HEK293T (cell line): ENCODE data around the gene MRO.
"Not testable (repeated sequence)": the region's sequence is repeated elsewhere in the genome, so short reads cannot be mapped to it uniquely, and the experiment has no call there.

Source experiments
- CTCF ChIA-PET: fragments of 350-600 bp; formaldehyde crosslinking; extraction: SDS; loops from one replicate; lab custom pipeline; 2021; ENCODE audit warnings: antibody characterized with exemption, inconsistent platforms; lab: Yijun Ruan, JAX
- POLR2A ChIA-PET: fragments of 350-600 bp; formaldehyde crosslinking; extraction: SDS; loops from one replicate; lab custom pipeline; 2020; ENCODE audit warnings: antibody characterized with exemption, inconsistent platforms; lab: Yijun Ruan, JAX
- DNase-seq: peaks from one replicate; pipeline ENCODE4 v3.0.0; 2012; ENCODE audit warnings: mixed read lengths; ENCODE audit errors: extremely low spot score
- ARNT ChIP-seq: fragments of 450-650 bp; IDR thresholded peaks from 2 replicates; pipeline ENCODE4 v1.6.1; 2017; ENCODE audit warnings: mild to moderate bottlenecking
- BHLHE40 ChIP-seq: fragments of 450-650 bp; IDR thresholded peaks from 2 replicates; pipeline ENCODE4 v1.6.1; 2016; ENCODE audit warnings: mild to moderate bottlenecking, moderate library complexity, borderline replicate concordance
- CTBP1 ChIP-seq: fragments of 450-650 bp; IDR thresholded peaks from 2 replicates; pipeline ENCODE4 v1.6.1; 2016; ENCODE audit warnings: borderline replicate concordance
- ELF4 ChIP-seq: fragments of 450-650 bp; IDR thresholded peaks from 2 replicates; pipeline ENCODE4 v1.6.1; 2017; ENCODE audit warnings: antibody characterized with exemption
- FOXA1 ChIP-seq: fragments of 450-650 bp; IDR thresholded peaks from 2 replicates; pipeline ENCODE4 v1.6.1; 2016; ENCODE audit warnings: mild to moderate bottlenecking
- FOXK2 ChIP-seq: fragments of 450-650 bp; IDR thresholded peaks from 2 replicates; pipeline ENCODE4 v1.6.1; 2016; ENCODE audit warnings: mild to moderate bottlenecking
- FOXM1 ChIP-seq: fragments of 450-650 bp; IDR thresholded peaks from 2 replicates; pipeline ENCODE4 v1.6.1; 2017; ENCODE audit warnings: mild to moderate bottlenecking, borderline replicate concordance
- HDGF ChIP-seq: fragments of 450-650 bp; IDR thresholded peaks from 2 replicates; pipeline ENCODE4 v1.6.1; 2017; ENCODE audit warnings: antibody characterized with exemption, borderline replicate concordance
- L3MBTL2 ChIP-seq: fragments of 450-650 bp; conservative IDR thresholded peaks from 2 replicates; pipeline ENCODE4 v1.6.1; 2016; ENCODE audit warnings: mild to moderate bottlenecking
- LEF1 ChIP-seq: fragments of 450-650 bp; IDR thresholded peaks from 2 replicates; pipeline ENCODE4 v1.6.1; 2017; ENCODE audit warnings: mild to moderate bottlenecking, borderline replicate concordance
- NFRKB ChIP-seq: fragments of 450-650 bp; IDR thresholded peaks from 2 replicates; pipeline ENCODE4 v1.6.1; 2016; ENCODE audit warnings: mild to moderate bottlenecking, moderate library complexity
- SP1 ChIP-seq: fragments of 450-650 bp; IDR thresholded peaks from 2 replicates; pipeline ENCODE4 v1.6.1; 2017
- SUZ12 ChIP-seq: fragments of 450-650 bp; IDR thresholded peaks from 2 replicates; pipeline ENCODE4 v1.6.1; 2016; ENCODE audit warnings: mild to moderate bottlenecking
- TARDBP ChIP-seq: fragments of 450-650 bp; IDR thresholded peaks from 2 replicates; pipeline ENCODE4 v1.6.1; 2016
- ZNF384 ChIP-seq: fragments of 450-650 bp; IDR thresholded peaks from 2 replicates; pipeline ENCODE4 v1.6.1; 2016
- TF ChIP-seq, protein P1 (sequence below): fragments of 450-650 bp; IDR thresholded peaks from 2 replicates; pipeline ENCODE4 v1.6.1; 2016

The MRO gene

DNA sequence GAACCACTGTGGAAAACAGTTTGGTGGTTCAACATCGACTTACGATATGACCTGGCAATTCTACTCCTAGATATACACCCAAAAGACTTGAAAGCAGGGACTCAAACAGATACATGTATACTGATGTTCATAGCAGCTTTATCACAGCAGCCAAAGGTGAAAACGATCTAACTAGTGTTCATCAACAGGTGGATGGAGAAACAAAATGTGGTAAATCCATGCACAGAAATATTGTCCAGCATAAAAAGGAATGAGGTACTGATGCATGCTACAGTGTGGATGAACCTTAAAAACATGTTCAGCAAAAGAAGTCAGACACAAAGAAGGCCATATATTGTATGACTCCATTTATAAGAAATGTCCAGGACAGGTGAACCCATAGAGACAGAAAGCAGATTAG, 36.3 kb downstream of the MRO start:
- CTCF ChIA-PET = no interaction called here
- POLR2A ChIA-PET = no interaction called here
- DNase-seq = no peak
- no peak for TF ChIP-seq ARNT
- TF ChIP-seq BHLHE40 = no peak
- TF ChIP-seq FOXK2 = no peak
- TF ChIP-seq HDGF = no peak
- TF ChIP-seq FOXM1 = no peak
- no peak for TF ChIP-seq L3MBTL2
- TF ChIP-seq ZNF384 = no peak
- TF ChIP-seq LEF1 = no peak
- TF ChIP-seq TARDBP = no peak
- TF ChIP-seq SUZ12 = no peak
- no peak for TF ChIP-seq ELF4

DNA sequence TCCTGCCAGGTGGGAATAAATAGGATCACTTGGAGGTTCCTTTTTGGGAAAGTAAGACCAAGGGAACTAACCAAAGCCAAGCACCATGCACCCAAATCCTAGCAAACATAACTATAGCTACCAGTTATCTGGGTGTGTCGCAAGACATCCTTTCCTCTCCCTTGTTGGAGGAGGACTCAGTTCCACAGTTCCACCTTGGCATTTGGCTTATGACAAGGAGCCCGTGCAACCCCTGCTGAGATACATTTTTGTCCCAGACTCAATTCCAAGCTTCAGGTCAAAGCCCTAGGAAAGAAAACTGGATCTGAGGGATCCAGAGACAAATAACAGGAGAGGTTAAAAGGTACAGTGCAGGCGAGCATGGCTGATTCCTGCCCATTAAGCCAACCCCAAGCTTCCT, 40.8 kb downstream of the MRO start:
- CTCF ChIA-PET, DNase-seq, POLR2A ChIA-PET: not testable (repeated sequence)

DNA sequence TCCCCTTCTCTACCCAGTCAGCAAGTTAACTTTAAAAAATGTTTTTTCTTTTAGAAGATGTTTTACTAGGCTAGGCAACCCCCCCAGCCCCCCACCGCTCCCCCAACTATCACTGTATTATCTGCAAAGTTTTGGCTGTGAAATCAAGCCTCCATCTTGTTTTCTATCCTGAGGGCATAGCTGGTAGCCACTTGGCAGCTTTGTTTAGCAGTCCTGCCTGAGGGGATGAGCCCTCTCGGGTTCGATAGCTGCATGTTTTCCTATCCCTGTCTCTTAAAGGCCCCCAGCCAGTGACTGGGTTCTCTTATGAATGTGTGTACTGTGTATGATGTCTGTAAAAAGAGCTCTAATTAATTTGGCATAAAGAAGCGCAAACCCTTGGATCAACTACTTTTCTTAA, 43.4 kb downstream of the MRO start:
- ChIA-PET CTCF (interaction anchor here (0.5 to 0.9 kb wide), 3 partner anchors 11 to 303 kb away, joined by 3 to 8 read pairs (median 3); no protein-coding TSS in a partner anchor), POLR2A (no interaction called here)
- DNase-seq = no peak
- TF ChIP-seq HDGF = no peak

DNA sequence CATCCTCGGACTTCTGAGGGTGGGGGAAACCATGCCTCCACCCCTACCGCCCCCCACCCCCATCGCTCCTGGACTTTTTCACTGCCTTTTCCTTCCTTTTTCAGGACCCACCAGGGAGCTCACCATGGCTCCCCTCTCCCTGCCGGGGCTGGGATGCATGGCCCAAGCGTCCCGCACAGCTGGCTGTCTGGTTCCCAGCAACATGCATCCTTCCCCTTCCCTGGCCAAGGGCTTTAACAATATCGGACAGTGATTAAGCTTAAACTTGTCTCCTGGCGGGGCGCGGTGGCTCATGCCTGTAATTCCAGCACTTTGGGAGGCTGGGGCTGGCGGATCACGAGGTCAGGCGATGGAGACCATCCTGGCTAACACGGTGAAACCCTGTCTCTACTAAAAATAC, 44.1 kb downstream of the MRO start:
- POLR2A ChIA-PET = no interaction called here
- DNase-seq = no peak
- CTCF ChIA-PET = interaction anchor here (0.5 kb wide), 1 partner anchor 10 kb away, joined by 8 read pairs; no protein-coding TSS in a partner anchor
- TF ChIP-seq HDGF (no peak), ELF4 (no peak), L3MBTL2 (no peak), FOXM1 (no peak), BHLHE40 (no peak), ARNT (no peak), SUZ12 (no peak), ZNF384 (no peak), SP1 (no peak), FOXA1 (no peak), CTBP1 (no peak), NFRKB (no peak), FOXK2 (no peak), TARDBP (no peak), LEF1 (no peak)
- TF ChIP-seq, protein P1, sequence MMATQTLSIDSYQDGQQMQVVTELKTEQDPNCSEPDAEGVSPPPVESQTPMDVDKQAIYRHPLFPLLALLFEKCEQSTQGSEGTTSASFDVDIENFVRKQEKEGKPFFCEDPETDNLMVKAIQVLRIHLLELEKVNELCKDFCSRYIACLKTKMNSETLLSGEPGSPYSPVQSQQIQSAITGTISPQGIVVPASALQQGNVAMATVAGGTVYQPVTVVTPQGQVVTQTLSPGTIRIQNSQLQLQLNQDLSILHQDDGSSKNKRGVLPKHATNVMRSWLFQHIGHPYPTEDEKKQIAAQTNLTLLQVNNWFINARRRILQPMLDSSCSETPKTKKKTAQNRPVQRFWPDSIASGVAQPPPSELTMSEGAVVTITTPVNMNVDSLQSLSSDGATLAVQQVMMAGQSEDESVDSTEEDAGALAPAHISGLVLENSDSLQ = no peak

DNA sequence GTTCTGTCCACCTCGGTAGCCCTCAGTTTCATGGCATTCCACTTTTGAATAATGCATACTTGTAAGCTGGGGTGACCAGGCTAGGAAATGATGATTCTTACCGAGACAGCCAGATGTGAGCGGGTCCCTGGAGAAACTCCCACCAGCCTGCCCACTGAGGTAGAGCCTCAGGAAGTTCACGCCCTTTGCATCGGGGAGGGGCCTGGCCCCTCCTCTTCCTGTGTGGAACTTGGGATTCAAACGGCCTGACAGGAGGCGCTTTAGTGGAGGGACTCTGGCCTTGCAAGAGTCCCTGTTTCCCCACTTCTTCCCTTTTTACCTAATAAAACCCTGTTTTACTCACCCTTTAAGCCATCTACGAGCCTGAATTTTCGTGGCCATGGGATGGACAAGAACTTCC, 44.6 kb downstream of the MRO start:
- ChIA-PET CTCF (no interaction called here), POLR2A (no interaction called here)
- TF ChIP-seq SP1 (no peak), LEF1 (no peak), CTBP1 (no peak), ELF4 (no peak), BHLHE40 (no peak), FOXM1 (no peak), FOXK2 (no peak), L3MBTL2 (no peak), NFRKB (no peak), FOXA1 (no peak), TARDBP (no peak), HDGF (no peak), ZNF384 (no peak), ARNT (no peak), SUZ12 (no peak)
- TF ChIP-seq, protein P1 = no peak
- DNase-seq = no peak

DNA sequence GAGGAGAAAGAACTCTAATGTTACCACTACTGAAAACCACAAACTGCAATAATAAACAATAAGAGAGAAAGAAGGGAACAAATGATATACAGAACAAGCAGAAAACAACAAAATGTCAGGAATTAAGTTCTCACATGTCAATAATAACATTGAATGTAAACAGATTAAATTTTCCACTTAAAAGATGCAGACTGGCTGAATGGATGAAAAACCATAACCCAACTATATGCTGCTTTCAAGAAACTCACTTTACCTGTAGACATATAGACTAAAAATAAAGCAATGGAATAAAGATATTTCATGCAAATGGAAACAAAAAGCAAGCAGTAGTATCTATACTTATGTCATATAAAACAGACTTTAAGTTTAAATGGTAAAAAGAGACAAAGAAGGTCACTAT, 50.4 kb downstream of the MRO start:
- ChIA-PET POLR2A (no interaction called here), CTCF (no interaction called here)
- TF ChIP-seq TARDBP (no peak), ZNF384 (no peak), ELF4 (no peak), CTBP1 (no peak), SP1 (no peak), L3MBTL2 (no peak), HDGF (no peak), NFRKB (no peak), BHLHE40 (no peak), FOXK2 (no peak), ARNT (no peak)
- no peak for DNase-seq

DNA sequence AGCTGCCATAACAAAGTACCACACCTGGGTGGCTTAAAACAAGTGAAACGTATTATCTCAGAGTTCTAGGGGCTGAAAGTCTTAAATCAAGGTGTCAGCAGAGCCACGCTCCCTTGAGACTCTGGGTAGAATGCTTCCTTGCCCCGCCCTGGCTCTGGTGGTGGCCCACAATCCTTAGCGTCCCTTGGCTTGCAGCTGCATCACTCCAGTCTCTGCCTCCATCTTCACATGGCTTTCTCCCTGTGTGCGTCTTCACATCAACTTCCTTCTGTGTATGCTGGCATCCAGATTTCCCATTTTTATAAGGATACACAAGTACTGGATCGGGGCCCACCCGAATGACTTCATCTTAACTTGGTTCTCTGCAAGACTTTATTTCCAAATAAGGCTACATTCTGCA, 62.5 kb downstream of the MRO start:
- ChIA-PET POLR2A (no interaction called here), CTCF (no interaction called here)
- TF ChIP-seq, protein P1 = no peak
- TF ChIP-seq FOXK2 = no peak
- TF ChIP-seq FOXA1 = no peak
- no peak for TF ChIP-seq CTBP1
- no peak for TF ChIP-seq FOXM1
- TF ChIP-seq LEF1 = no peak
- TF ChIP-seq TARDBP = no peak
- no peak for TF ChIP-seq BHLHE40
- DNase-seq = no peak
